Cortex of kidney (tissue), 1 donor: Measurements from ENCODE around the gene ATP5F1B.
"Not testable (repeated sequence)": the region's sequence is repeated elsewhere in the genome, so short reads cannot be mapped to it uniquely, and the experiment has no call there.

Experiments used
- DNase-seq: peaks from one replicate; lab custom pipeline; 2025; lab: John Stamatoyannopoulos, UW

Gene ATP5F1B

GRCh38 chr12:56645717-56646446 lies at the start of gene ATP5F1B:
ATP5F1B (minus strand) TSS chr12:56645984; CDS start chr12:56645963, 21 bp downstream.
- DNase-seq: no peak

- no peak for DNase-seq
These were observed 48.4 kb upstream of the ATP5F1B start for GRCh38 chr12:56694161-56694560.

- no peak for DNase-seq
These were observed 43.0 kb upstream of the ATP5F1B start for GRCh38 chr12:56688846-56689109.

- DNase-seq: peak; percentile 48
These were observed 42.5 kb upstream of the ATP5F1B start, which contains the start of gene PTGES3 for GRCh38 chr12:56688129-56688845. PTGES3 (minus strand) TSS chr12:56688284; CDS start chr12:56687999, 285 bp downstream.

- no peak for DNase-seq
These were observed 41.7 kb upstream of the ATP5F1B start for GRCh38 chr12:56687223-56688128.

- no peak for DNase-seq
These were observed 39.1 kb upstream of the ATP5F1B start for GRCh38 chr12:56684745-56685359.

GRCh38 chr12:56682323-56682722 lies 36.5 kb upstream of the ATP5F1B start:
- DNase-seq: no peak

- DNase-seq: no peak
These were observed 34.2 kb upstream of the ATP5F1B start for GRCh38 chr12:56679883-56680575.

GRCh38 chr12:56678852-56679251 lies 33.1 kb upstream of the ATP5F1B start:
- DNase-seq: no peak

- DNase-seq: no peak
These were observed 31.9 kb upstream of the ATP5F1B start for GRCh38 chr12:56677680-56678079.

GRCh38 chr12:56676851-56677580 lies 31.2 kb upstream of the ATP5F1B start:
- no peak for DNase-seq

- no peak for DNase-seq
These were observed 25.8 kb upstream of the ATP5F1B start for GRCh38 chr12:56671608-56672007.

- DNase-seq: no peak
These were observed 25.1 kb upstream of the ATP5F1B start for GRCh38 chr12:56670836-56671235.

GRCh38 chr12:56668197-56668457 lies 22.3 kb upstream of the ATP5F1B start:
- DNase-seq: no peak

- DNase-seq: no peak
These were observed 16.3 kb upstream of the ATP5F1B start for GRCh38 chr12:56661979-56662638.

- DNase-seq: no peak
These were observed 15.8 kb upstream of the ATP5F1B start for GRCh38 chr12:56661560-56661959.

GRCh38 chr12:56658921-56659320 lies 13.1 kb upstream of the ATP5F1B start:
- no peak for DNase-seq

- no peak for DNase-seq
These were observed 11.9 kb upstream of the ATP5F1B start for GRCh38 chr12:56657416-56658379.

GRCh38 chr12:56653781-56654180 lies 8.0 kb upstream of the ATP5F1B start:
- DNase-seq: not testable (repeated sequence)
